ENCODE results near the gene PPP1R3G.

- TF ChIP-seq CTCF (IDR thresholded peaks at IDR 0.05) = no peak
- no peak for TF ChIP-seq POLR2A (IDR thresholded peaks at IDR 0.05)
Observed at GRCh38 chr6:5089481-5090438, 4.6 kb downstream of the PPP1R3G start.
